ENCODE results near the gene MICU1.
"Not testable (repeated sequence)": the region's sequence is repeated elsewhere in the genome, so short reads cannot be mapped to it uniquely, and the experiment has no call there.

MICU1 gene

DNA sequence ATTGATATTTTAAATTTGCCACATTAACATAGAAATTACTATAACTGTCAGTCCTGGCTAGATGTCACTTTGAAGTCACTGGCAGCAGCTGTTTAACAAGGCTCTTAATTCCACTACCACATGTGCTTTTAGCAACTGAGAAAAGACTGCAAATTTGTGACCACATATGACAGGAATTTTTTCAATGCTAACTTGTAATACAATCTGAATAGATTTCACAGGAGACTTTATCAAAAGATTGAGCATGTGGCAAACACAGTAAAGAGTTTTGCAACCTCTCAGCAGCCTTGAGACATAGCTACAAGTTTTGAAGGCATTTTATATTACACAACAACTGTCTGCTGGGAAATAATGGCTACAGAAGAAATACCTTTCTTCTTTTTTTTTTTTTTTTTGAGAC, 73.0 kb downstream of the MICU1 start:
- DNase-seq = no peak

DNA sequence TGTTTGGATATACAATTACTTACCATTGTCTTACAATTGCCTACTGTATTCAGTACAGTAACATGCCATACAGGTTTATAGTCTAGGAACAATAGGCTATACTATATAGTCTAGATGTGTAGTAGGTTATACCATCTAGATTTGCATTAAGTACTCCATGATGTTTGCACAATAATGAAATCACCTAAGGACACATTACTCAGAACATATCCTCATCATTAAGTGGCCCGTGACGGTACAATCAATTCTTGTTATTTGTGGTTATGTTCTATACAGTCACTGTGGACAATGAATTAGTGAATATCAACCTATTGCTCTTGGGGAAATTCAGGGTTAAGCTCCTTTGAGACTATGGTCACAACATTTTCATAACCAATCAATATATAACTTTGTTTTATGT, 75.6 kb downstream of the MICU1 start:
- no peak for DNase-seq

DNA sequence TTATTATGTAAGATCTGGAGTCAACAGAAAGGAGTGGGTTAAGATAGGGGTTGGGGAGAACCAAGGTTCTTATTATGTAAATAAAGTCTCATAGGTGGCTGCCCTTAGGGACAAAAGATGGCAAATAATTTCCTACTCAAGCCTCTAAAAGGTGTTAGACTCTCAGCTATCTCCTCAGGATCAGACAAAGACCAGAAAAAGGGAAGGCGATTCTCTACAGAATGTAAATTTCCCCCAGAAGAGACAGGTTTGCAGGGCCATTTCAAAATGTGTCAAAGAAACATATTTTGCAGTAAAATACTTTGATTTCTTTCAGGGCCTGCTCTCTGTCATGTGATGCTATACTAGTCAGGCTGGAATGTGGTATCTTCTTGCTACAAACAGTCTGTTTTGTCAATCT, 80.3 kb downstream of the MICU1 start:
- no peak for DNase-seq

DNA sequence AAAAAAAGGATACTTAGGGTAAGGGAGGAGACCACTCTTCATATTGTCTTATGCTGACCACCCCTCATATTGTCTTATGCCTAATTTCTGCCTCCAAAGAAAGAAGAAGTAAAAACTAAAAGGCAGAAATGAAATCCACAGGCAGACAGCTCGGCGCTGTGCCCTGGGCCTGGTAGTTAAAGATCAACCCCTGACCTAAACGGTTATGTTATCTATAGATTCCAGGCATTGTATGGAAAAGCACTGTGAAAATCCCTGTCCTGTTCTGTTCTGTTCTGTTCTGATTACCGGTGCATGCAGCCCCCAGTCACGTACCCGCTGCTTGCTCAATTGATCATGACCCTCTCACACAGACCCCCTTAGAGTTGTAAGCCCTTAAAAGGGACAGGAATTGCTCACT, 82.0 kb downstream of the MICU1 start:
- DNase-seq = not testable (repeated sequence)

DNA sequence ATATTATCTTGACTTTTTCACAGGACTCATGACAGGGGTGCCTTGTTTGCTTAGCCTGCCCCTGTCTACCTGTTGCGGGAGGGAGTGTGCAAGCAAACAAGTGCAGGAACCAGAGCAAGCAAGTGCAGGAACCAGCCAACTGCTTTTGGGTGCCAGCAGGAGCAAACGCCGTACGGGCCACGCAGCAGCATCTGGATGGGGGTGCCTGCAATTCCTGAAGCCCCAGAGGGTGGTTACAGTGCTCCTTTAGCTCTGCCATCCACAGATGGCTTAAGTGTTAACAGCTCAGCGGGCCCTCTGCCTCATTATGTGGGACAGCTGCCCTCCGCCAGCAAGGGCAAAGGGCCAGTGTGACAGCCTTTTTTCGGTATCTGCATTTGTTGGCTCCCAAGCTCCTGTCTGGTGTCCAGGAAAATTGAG, 83.5 kb downstream of the MICU1 start:
- DNase-seq = no peak

DNA sequence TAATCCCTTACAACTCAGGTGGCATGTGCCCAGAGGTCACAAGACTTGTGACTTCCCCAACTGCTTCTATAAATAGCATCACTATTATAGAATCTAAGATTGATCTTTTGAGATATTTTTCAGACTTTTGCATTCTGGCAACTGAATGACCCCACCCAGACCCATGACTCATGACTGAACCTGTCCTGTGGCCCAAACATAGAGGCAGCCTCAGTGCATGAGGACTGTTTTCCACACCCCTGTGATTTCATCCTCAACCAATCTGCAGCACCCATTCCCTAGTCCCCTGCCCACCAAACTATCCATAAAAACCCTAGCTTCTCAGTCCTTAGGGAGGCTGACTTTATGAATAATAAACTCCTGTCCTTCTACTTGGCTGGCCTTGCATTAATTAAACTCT, 84.5 kb downstream of the MICU1 start:
- DNase-seq = no peak

DNA sequence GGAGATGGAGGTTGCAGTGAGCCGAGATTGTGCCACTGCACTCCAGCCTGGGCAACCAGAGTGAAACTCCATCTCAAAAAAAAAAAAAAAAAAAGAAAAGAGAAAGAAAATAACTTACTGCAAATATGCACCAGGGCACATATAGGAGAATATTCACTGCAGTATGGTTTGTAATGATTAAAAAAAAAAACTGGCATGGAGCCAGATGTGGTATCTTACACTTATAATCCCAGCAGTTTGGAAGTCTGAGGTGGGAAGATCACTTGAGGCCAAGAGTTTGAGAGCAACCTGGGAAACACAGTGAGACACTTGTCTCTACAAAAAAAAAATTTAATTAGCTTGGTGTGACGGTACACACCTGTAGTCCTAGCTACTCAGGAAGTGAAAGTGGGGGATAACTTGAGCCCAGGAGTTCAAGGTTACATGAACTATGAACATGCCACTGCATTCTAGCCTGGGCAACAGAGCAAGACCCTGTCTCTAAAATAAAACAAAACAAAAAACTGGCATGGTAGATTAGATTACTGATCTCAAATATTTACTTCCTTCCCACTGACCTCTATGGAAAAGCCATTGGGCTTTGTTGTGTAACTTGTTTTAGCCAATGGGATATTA, 85.6 kb downstream of the MICU1 start:
- DNase-seq = peak; percentile 5

DNA sequence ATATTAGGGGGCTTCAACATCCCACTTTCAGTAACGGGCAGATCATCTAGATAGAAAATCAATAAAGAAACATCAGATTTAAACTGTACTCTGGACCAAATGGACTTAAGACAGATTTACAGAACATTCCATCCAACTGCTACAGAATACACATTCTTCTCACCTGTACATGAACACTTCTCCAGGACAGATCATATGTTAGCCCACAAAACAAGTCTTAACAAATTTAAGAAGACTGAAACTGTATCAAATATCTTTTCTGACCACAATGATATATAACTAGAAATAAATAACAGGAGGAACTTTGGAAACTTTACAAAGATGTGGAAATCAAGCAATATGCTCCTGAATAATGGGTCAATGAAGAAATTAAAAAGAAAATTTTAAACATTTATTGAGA, 86.7 kb downstream of the MICU1 start:
- no peak for DNase-seq

DNA sequence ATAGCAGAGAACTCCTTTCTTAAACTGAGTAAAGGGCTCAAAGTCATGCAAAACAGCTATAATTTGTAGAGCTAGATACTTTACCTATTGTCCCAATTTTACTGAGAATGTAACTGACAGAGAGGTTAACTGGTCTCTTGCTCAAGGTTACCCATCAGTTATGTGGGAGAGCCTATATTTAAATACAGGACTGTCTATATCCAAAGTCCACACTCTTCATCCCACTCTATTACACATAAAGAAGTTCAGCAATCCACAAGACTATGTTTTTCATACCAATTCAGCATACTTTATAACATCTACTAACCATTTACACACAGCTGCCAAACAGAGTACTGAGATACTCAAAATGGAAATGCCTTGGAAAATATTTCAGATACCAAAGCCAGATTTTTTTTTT, 100.2 kb downstream of the MICU1 start:
- no peak for DNase-seq

DNA sequence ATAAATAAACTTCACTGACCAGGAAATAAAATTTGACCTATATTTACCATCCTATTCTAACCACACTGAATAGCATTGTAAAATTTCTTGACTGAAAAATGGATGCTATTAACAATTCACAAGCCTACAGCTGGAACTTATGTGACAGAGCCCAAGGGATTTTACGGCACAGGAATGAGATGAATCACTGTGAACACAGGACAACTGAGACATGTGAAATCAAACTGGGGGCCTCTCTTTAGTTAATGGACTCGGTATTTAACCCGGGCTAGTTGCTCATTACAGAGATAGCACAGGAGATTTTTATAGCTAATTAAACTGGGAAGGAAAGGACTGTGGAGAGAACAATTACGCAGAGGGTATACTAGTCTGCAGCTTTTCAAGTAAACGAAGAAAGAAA, 100.6 kb downstream of the MICU1 start:
- DNase-seq = no peak

DNA sequence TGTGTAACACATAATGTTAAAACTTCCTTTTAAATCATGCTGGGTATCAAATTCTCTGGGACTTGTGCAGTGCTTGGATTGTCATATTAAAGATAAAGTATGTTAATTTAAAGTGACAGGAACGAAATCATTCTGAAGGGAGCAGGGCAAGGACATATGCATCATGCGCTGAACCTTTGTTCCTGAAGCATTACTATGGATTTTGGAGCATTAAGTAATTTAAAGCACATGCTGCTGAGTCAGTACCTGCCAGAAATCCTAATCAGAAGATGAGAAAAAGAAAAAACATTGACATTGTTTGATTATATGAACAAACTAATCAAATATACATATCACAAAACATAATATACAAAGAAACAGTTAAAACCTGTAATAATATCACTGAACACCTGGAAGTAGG, 101.4 kb downstream of the MICU1 start:
- peak; percentile 8 for DNase-seq

DNA sequence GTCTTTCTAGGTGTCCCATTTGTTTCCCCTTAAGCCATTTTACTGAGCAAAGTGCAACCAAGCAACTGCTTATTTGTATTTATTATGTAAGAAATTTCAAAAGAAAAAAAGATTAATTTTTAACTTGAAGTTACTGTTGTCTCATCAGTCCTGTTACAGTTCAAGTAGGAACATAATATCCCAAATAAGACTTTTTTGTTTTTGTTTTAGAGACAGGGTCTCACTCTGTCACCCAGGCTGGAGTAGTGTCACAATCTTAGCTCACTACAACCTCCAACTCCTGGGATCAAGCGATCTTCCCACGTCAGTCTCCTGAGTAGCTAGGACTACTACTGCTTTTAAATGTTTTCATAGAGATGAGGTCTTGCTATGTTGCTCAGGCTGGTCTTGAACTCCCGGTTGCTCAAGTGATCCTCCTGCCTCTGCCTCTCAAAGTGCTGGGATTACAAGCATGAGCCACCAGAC, 101.9 kb downstream of the MICU1 start:
- no peak for DNase-seq

DNA sequence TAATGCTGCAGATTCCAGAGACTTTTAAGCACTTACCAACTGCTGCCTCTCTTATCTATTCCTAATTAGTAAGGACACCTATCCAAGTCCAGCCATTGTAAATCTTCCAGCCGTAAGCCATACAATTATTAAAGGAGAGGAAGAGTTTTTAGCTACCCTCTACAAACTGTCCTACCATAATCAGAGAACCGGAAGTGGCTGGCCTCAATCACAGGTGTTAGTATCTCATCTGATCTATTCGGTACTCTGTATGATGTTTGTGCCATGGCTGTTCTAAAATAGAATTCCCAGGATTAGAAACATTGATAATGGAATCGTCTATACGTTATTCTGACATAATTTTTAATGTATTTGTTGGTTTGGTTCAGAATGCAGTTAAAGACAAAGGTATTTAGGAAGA, 102.8 kb downstream of the MICU1 start:
- DNase-seq = peak; percentile 54

DNA sequence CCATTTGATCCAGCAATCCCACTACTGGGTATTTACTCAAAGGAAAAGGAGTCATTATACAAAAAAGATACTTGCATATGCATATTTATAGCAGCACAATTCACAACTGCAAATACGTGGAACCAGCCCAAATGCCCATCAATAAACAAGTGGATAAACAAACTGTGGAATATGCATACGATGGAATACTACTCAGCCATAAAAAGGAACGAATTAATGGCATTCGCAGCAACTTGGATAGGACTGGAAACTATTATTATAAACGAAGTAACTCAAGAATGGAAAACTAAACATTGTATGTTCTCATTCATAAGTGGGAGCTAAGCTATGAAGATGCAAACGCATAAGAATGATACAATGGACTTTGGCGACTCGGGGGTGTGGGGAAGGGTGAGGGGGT, 108.6 kb downstream of the MICU1 start:
- no peak for DNase-seq

DNA sequence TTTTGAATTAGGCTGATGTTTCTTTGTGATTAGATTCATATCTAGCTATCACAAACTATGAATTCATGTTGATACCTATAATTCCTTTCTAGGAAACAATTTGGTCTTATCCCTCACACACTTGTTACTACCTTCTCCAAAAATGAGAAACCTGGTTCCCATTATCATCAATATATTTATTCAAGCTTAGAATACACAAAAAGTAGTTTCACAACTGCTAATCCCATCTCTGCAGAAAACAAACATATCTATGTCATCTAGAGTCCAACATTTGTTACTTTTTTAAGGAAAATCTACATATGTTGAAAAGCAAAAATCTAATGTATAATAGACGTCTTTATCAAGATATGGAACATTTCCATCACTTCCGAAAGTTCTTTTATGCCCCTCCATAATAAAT, 110.4 kb downstream of the MICU1 start:
- DNase-seq = no peak

DNA sequence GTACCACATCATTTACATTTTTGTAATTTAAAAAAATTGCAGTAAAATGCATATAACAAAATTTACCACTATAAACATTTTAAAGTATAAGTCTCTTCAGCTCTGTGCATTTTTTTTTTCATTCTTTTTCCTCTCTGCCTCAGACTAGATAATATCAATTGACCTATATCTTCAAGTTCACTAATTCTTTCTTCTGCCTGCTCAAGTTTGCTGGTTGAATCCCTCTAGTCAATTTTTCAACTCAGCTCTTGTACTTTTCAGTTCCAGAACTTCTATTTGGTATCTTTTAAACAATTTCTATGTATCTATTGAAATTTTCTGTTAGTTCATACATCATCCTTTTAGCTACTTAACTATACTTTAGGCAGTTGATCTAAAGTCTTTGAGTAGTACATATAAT, 112.0 kb downstream of the MICU1 start:
- no peak for DNase-seq

DNA sequence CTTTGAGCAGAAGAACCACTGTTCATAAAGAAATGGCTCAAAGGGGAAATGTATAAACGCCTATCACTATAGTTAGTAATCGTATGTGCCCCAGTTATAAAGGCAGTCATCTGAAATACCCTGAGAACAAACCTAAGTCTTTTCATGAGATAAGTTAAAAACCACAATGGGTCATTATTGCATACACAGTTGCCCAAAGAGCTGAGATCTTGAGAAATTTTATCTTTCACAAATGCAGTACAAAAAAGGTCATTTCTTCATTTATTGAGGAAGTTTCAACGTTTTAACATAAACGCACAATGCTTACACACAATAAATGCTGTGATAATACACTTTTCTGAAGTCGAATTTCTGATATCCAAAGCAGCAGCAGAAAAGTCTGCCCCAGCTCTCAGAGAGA, 114.4 kb downstream of the MICU1 start:
- DNase-seq = no peak

DNA sequence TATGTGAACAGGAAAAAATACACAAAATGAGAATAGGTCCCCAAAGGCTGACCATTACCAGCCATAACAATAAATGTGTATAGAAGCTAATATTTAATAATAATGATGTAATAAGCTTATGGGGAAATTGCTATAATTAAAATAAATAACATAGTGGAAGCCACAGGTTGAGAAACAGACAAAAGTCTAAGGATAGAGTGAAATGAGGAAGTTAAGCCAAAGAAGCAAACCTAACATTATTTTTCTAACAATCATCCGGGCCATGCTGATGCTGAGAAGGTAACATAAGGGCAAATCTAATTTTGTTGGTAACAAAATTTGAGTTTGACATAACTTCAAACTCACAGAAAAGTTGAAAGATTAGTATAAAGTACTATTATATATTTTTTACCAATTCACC, 115.9 kb downstream of the MICU1 start:
- no peak for DNase-seq

DNA sequence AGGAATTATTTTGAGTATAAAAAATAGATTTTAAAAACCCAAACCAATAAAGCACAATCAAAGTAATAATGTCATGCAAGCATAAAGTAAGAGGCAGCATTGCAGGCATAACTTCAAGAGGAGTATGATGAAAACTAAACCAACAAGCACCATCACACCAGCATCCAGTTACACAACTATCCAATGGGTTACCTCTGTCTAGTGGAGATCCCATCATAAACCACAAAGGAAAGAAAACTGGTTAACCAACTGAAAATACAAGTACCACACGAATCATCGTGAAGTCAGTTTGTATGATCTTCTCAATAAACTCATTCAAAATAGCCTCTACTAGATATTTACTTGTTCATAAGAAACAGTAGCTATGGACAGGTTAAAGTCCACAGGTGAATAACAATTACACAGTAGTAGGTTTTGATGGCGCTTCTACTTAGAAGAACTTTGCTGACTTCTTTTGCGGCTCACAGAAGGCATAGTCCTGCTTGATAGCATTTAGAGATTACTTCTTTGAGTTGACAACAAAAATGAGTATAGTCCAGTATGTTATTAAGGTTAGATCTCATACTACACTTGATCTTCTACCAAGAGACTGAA, 116.6 kb downstream of the MICU1 start:
- no peak for DNase-seq

DNA sequence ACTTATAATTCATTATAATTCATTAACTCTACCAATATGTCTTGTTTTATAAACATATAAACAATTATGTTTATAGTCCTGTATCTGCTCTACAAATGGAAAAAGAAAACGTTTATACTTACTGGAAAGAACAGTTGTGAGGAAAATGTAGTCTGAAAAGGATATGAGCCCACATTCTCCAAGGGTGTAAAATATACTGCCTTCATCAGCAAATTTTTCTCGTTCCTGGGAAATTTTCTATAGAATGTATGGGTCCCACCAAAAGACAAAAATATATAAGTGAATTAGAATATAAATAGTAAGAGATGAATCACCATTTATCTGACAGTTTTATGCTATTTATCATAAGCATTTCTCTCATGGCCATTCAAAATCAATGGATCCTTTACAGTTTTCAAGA, 117.8 kb downstream of the MICU1 start:
- DNase-seq = no peak

DNA sequence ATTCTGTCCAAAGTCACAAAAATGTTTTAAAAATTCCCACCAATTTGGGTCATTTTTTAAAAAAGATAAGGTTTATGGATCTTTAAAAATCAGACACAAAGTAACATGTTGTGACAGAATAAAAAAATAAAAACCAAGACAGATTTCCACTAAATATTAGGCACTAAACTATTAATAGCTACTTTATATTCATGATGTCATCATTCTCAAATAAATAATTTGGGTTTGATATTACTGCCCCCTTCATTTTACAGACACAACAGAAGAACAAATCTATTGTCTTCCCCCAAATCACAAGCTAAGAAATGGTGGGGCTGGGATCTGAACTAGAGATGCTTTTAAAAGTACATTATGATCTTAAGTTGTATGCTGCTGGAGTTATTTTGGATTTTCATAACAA, 119.4 kb downstream of the MICU1 start:
- no peak for DNase-seq

DNA sequence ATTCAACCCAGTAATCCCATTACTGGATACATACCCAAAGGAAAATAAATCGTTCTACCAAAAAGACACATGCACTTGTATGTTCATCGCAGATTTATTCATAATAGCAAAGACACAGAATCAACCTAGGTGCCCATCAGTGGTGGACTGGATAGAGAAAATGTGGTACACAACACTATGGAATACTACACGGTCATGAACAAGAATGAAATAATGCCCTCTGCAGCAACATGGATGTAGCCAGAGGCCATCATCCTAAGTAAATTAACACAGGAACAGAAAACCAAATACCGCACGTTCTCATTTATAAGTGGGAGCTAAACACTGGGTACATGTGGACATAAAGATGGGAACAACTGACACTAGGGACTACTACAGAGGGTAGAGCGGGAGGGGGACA, 120.4 kb downstream of the MICU1 start:
- DNase-seq = no peak

DNA sequence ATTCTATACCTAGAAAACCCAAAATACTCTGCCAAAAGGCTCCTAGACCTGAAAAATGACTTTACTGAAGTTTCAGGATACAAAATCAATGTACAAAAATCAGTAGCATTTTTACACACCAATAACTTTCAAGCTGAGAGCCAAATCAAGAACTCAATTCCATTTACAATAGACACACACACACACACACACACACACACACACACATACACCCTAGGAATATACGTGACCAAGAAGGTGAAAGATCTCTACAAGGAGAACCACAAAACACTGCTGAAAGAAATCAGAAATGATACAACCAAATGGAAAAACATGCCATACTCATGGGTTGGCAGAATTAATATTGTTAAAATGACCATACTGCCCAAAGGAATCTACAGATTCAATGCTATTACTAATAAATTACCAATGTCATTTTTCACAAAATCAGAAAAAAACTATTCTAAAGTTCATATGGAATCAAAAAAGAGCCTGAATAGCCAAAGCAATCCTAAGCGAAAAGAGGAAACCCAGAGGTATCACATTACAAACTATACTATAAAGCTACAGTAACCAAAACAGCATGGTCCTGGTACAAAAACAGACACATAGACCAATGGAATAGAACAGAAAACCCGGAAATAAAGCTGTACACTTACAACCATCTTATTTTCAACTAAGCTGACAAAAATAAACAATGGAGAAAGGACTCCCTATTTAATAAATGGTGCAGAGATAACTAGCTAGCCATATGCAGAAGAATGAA, 122.0 kb downstream of the MICU1 start:
- no peak for DNase-seq

DNA sequence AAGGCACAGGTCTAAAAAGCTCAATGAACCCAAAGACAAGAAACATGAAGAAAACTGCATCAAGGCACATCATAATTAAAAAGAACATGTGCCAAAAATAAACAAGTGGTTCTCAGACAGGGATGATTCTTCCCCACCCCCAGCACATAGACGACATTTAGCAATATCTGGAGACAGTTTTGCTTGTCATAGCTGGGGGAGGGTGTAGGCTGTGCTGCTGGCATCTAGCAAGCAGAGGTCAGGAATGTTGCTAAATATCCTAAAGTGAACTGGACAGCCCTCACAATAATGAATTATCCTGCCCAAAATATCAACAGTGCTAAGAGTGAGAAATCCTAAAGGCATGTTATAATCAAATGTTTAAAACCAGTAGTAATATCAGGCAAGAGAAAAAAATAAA, 122.6 kb downstream of the MICU1 start:
- DNase-seq = no peak

DNA sequence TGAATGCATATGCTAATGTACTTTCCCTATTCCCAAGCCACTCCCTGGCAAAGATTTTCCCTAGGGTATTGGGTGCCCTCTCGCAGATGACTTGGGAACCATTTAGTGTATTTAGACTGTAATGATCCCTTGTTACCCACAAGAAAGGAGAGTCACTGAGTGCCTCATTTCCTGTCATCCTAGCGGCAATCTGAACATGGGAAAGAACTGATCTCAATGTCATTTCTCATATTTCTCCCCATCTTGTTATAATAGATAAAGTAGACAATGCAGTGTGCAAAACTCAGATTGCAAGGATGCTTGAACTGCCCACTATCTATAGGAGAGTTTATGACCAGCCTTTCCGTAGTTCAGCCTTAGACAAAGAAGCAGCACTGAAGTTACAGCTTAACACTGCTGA, 123.3 kb downstream of the MICU1 start:
- no peak for DNase-seq
